Posterior vena cava (tissue), 2 donors: Measurements from ENCODE around the gene APPL1. TPM values are rescaled to one million over a fixed set of nuclear protein-coding genes. Genes with fewer than 3 reads are reported as not detected.

ENCODE experiments used
- DNase-seq: peaks from one replicate; pipeline ENCODE4 v3.0.0-alpha.2; 2020; ENCODE audit warnings: low spot score
- intact Hi-C, 2 donors: fragments of 100-400 bp; cut with DNase I; formaldehyde crosslinking; loops; one replicate each; pipeline versions ENCODE4 v1.14.1 to v1.14.2; 2022 to 2023
- long read RNA-seq, 2 donors: library from polyadenylated mRNA; unstranded; transcript quantifications; one replicate each; pipeline ENCODE4 v2.0.0, GENCODE V29; 2020 to 2021
- total RNA-seq, 2 donors: library from RNA; stranded (reverse); fragmentation: NEBNext Ultra II Directional; extraction: Animal tissue kit (Norgen Biotek cat#: 25700); gene quantifications; one replicate each; pipeline ENCODE4 v1.2.1, GENCODE V29; 2021
- donor health status: DM: yes; HTN: yes; CAD: no.
- donor health status: DM: yes; HTN: yes; CAD: no.

Gene APPL1, protein sequence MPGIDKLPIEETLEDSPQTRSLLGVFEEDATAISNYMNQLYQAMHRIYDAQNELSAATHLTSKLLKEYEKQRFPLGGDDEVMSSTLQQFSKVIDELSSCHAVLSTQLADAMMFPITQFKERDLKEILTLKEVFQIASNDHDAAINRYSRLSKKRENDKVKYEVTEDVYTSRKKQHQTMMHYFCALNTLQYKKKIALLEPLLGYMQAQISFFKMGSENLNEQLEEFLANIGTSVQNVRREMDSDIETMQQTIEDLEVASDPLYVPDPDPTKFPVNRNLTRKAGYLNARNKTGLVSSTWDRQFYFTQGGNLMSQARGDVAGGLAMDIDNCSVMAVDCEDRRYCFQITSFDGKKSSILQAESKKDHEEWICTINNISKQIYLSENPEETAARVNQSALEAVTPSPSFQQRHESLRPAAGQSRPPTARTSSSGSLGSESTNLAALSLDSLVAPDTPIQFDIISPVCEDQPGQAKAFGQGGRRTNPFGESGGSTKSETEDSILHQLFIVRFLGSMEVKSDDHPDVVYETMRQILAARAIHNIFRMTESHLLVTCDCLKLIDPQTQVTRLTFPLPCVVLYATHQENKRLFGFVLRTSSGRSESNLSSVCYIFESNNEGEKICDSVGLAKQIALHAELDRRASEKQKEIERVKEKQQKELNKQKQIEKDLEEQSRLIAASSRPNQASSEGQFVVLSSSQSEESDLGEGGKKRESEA
- total RNA-seq = 10 to 100 TPM; 43.5 to 50.6 TPM
- long read RNA-seq, donor 1, full-length matches to known transcripts = 4 of 23 reads
- long read RNA-seq, donor 1, partial matches to known transcripts = 14 of 23 reads
- long read RNA-seq, donor 1, other reads (novel, unspliced or antisense) = 5 of 23 reads
- long read RNA-seq, donor 2, full-length matches to known transcripts = 15 of 33 reads
- long read RNA-seq, donor 2, partial matches to known transcripts = 9 of 33 reads
- long read RNA-seq, donor 2, other reads (novel, unspliced or antisense) = 9 of 33 reads

DNA sequence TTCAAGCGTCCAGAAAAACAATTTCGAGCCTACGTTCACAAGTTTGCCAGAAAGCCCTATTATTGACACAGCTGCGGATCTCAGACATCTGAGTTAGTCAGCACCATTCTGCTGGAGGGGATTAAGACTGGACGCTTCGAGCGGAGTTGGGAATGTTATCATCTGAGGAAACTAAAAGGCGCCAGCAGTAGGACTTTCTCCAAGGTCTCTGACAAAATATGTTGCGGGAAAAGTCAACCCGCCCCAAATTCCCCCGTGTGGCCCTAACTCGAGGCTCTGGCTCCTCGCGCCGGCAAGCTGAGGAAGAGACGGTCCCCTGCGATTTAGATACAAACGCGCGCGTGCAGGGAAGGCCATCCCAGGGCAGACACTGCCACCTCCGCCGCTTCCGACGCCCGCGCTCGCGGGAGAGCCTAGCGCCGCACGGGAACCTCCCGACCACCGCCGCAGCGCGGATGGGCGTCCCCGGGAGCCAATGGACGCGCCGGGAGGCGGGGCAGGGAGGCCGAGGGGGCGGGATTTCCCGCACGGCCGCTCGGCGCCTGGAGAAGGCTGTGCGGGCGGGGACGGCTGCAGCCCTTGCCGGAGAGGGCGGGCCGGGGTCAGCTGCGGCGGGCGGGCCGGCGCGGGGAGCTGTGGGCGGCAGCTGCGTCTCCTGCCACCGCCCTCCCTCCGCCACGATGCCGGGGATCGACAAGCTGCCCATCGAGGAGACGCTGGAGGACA, at the start of gene APPL1:
Gene APPL1, plus strand, starts transcription at position 526 of the 726 bp plus-strand sequence. Its CDS starts 155 bp downstream, at position 681.
- DNase-seq = peak; percentile 97
- intact Hi-C loops = loop anchor here in 1 of 2 donors (10.0 kb wide), 3 partner anchors 53 to 223 kb away; no protein-coding TSS in a partner anchor

GRCh38 chr3:57179580-57180410, 47.7 kb upstream of the APPL1 start:
- intact Hi-C loops = loop anchor here in 1 of 2 donors (10.0 kb wide), 1 partner anchor 45 kb away; the partner anchor contains the start of gene APPL1
- no peak for DNase-seq

DNA sequence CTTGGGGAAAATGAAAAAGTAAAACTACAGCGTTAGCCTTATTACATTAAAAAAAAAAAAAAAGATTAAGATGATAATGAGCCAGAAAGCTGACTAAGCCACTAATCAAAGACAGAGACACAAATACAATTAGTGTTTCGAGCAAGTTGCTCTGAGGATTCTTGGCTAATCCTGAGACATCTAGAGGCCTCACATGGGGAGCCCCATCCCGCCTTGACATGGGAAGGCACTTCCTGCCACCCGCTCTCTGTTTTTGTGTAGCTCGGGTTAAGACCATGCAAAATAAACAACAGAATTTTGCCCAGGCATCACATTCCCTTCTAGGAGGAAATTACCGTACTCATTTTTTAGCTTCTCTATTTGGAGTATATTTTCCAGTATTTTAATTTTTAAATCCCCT, 43.0 kb upstream of the APPL1 start:
- no peak for DNase-seq
- intact Hi-C loops = no loop called here

- DNase-seq = no peak
- intact Hi-C loops = no loop called here
These were observed 35.5 kb upstream of the APPL1 start for GRCh38 chr3:57192028-57192427.

- DNase-seq = no peak
- intact Hi-C loops = no loop called here
These were observed 32.9 kb upstream of the APPL1 start for GRCh38 chr3:57194641-57195040.

DNA sequence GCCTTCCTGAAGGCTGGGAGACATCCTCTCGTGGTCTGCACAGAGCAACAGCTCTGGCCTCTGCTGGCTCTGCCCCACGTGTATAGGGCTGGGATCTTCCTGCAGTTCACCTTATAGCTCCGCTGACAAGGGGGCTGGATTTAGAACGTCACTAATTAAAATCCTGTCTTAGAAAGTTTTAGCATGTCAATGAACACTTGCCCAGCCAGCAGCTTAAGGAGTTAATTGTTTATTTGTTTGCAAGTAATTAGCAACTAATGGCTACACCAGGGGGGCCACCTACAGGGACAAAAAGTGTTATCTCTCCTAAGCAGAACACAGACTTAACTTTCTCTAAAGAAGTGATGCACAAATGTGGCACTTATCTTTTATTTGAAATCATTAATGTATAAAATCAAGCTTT, 27.6 kb upstream of the APPL1 start, which contains the start of gene HESX1:
Gene HESX1, minus strand, starts transcription at position 84 of the 403 bp plus-strand sequence. Its CDS starts 60 bp downstream, at position 24.
- intact Hi-C loops = no loop called here
- DNase-seq = no peak

GRCh38 chr3:57206423-57206822, 21.1 kb upstream of the APPL1 start:
- intact Hi-C loops = no loop called here

GRCh38 chr3:57221883-57222282, 5.6 kb upstream of the APPL1 start:
- intact Hi-C loops = loop anchor here in 1 of 2 donors (10.0 kb wide), 3 partner anchors 47 to 217 kb away; no protein-coding TSS in a partner anchor
- no peak for DNase-seq

More at GRCh38 chr3:57206423-57206822, 21.1 kb upstream of the APPL1 start:
- DNase-seq = no peak

GRCh38 chr3:57224856-57225255, 2.7 kb upstream of the APPL1 start:
- intact Hi-C loops = loop anchor here in 1 of 2 donors (10.0 kb wide), 3 partner anchors 50 to 220 kb away; no protein-coding TSS in a partner anchor
- no peak for DNase-seq

DNA sequence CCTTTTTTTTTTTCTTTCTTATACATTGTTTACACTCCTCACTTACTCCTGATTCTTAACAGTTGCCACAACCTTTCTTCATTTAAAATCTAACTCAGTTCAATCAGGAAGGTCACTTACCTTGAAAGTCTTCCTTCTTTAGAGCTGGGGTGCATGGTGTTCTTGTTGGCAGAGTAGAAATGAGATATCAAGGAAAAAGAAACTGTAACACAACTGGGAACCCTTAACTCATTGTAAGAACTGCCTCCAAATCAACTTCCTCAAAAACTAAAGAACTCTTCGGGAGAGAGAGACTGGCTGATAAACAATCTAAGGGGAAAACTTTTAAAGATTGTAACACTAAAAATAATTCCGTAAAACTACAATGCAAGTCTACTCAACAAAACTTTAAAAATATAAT, 1.4 kb upstream of the APPL1 start:
- no peak for DNase-seq
- intact Hi-C loops = loop anchor here in 1 of 2 donors (10.0 kb wide), 3 partner anchors 51 to 221 kb away; no protein-coding TSS in a partner anchor

GRCh38 chr3:57227930-57228751, 612 bp downstream of the APPL1 start:
- peak; percentile 84 for DNase-seq
- intact Hi-C loops = loop anchor here in 1 of 2 donors (10.0 kb wide), 3 partner anchors 53 to 223 kb away; no protein-coding TSS in a partner anchor

GRCh38 chr3:57230006-57230405, 2.5 kb downstream of the APPL1 start:
- DNase-seq = no peak
- intact Hi-C loops = no loop called here

DNA sequence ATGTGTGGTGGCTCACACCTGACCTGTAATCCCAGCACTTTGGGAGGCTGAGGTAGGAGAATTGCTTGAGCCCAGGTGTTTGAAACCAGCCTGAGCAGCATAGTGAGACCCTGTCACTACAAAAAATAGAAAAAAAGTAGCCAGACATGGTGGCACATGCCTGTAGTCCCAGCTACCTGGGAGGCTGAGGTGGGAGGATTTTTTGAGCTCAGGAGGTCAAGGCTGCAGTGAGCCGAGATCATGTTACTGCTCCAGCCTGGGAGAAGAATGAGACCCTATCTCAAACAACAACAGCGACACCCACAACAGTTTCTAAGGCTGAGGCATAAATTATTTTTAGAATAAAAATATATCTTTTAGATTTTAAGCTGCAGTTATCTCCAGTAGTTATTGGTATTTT, 6.3 kb downstream of the APPL1 start:
- intact Hi-C loops = no loop called here
- DNase-seq = no peak

GRCh38 chr3:57234613-57235575, 7.4 kb downstream of the APPL1 start:
- DNase-seq = no peak
- intact Hi-C loops = no loop called here

DNA sequence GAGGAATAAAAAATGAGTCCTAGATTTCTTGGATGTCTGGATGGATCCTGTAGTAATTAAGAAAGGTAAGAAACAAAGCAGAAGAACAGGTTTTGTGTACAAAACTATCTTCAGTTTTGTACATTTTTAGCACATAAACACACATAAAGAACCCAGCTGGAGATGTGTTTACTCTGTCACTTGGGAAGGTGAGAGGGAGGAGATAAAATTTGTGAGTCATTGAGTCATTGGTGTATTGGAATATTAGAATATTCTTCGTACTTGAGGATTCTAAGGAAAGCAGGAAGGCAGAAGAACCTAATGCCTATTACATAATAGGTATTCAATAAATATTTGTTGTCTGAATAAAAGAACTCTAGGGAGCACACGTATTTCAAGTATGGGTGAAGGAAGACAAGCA, 17.4 kb downstream of the APPL1 start:
- intact Hi-C loops = no loop called here
- DNase-seq = no peak

GRCh38 chr3:57252404-57252803, 24.9 kb downstream of the APPL1 start:
- intact Hi-C loops = no loop called here
- no peak for DNase-seq
